ENCODE data around the gene ARMC3.
"Not testable (repeated sequence)": the region's sequence is repeated elsewhere in the genome, so short reads cannot be mapped to it uniquely, and the experiment has no call there.

Gene ARMC3

DNA sequence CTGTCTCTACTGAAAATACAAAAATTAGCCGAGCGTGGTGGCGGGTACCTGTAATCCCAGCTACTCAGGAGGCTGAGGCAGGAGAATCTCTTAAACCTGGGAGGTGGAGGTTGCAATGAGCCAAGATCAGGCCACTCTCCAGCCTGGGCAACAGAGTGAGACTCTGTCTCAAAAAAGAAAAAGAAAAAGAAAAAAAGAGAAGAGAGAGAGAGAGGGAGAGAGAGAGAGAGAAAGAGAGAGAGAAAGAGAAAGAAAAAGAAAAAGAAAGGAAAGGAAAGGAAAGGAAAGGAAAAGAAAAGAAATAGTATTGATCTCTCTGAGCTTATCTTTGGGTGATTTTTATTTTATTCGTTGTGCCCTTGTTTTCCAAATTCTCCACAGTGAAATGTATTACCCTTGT lies 1.2 kb downstream of the ARMC3 start:
- DNase-seq: not testable (repeated sequence)

GRCh38 chr10:22931948-22932347 lies 4.1 kb downstream of the ARMC3 start:
- no peak for DNase-seq

DNA sequence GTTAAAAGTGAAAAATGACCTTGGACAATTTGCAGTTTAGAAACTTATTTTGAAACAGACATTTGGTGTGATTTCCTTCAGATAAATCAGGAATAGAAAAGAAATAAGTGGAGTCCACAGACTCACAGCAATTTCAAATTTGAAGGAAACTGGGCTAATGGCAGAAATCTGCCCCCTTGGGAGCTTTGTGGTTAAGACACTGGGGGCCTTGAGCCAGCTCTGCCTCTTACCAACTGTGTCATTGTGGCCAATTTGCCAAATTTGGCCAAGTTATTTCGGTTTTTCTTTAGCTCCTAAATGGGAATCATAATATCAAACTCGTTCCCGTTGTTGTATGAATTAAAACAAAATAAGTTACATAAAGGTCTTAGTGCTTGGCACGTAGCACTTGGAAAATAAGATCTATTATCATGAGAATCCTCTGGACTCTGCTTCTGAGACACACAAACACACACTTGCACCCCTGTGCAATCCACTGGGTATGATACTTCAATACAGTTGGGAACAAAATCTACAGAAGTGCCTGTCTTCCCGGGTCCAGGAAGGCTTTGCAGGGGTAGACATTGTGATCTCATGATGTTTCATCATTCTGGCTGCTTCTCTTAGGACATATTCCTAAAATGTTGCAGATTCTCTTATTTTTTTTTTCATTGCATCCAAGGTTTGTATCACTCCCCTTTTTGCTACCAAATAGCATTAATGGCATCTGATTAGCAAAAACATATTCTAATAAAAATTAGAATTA lies 4.9 kb downstream of the ARMC3 start:
- no peak for DNase-seq

GRCh38 chr10:22934726-22935125 lies 6.9 kb downstream of the ARMC3 start:
- no peak for DNase-seq

GRCh38 chr10:22942437-22942836 lies 14.6 kb downstream of the ARMC3 start:
- no peak for DNase-seq

DNA sequence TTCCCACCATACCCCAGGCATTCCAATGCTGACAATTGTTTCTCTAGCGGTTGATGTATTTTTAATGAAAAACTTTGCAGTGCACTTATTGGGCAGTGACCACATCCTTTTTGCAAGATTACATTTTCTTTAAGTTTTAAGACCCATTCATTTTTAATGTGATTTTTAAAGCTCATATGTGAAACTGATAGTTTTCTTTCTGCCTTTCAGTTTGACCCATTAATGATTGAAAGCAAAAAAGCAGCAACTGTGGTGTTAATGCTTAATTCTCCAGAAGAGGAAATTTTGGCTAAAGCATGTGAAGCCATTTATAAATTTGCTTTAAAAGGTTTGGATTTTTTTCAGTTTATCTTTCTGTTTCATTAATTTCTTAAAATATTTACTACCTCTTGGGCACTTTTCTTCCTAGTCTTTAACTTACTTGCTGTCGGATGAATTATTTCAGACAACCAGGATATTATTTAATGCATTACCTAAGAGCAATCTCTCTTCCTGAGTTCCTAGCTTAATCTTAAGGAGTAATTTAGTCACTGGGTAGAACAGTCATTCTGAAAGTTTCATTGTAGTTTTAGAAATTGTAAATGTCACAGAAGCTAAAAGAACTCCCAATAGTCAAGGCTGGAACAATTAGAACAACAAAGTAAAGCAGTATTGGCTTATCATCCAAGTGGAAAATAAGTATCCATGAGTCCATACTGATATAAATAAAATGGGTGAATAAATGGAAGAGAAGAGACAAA lies 18.3 kb downstream of the ARMC3 start:
- no peak for DNase-seq

- no peak for DNase-seq
Observed at GRCh38 chr10:22954970-22955369, 27.1 kb downstream of the ARMC3 start.

- DNase-seq: no peak
Observed at GRCh38 chr10:22958338-22958737, 30.5 kb downstream of the ARMC3 start.

DNA sequence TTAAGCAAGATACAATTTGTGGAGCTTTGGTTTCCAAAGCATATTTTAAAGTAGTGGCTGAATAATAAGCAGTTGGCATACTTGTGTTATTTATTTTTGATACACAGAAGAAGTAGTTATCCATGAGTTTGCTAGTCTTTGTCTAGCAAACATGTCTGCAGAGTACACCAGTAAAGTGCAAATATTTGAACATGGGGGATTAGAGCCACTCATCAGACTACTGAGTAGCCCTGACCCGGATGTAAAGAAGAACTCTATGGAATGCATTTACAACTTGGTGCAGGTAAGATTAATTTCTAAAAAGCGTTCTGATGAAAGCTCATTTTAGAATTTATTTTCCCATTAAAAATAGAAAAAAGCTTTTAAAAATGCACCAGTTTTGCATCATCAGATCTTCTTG lies 31.4 kb downstream of the ARMC3 start:
- no peak for DNase-seq

GRCh38 chr10:22959950-22960349 lies 32.1 kb downstream of the ARMC3 start:
- DNase-seq: no peak

GRCh38 chr10:22962817-22963216 lies 35.0 kb downstream of the ARMC3 start:
- no peak for DNase-seq

DNA sequence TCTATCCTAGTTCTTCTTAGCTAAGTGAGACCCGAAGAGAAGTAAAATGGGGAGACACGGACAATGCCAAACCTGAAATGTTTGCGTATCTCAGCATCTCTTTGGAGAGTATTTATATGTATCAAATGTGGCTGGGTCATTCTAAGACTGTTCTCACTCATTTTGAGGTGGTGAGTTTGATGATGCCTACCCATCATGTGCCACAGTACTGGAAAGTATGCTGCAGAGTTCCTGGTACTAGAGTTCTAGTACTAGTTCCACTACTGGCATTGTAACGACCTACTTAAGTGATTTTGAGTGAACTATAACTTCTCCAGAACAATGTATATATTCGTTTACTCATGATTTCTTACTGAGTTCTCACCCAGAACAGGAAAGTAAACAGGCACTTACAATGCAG lies 41.9 kb downstream of the ARMC3 start:
- no peak for DNase-seq

- DNase-seq: no peak
Observed at GRCh38 chr10:22976534-22976933, 48.7 kb downstream of the ARMC3 start.

- DNase-seq: no peak
Observed at GRCh38 chr10:22977751-22978150, 49.9 kb downstream of the ARMC3 start.

- no peak for DNase-seq
Observed at GRCh38 chr10:22978287-22978686, 50.4 kb downstream of the ARMC3 start.

DNA sequence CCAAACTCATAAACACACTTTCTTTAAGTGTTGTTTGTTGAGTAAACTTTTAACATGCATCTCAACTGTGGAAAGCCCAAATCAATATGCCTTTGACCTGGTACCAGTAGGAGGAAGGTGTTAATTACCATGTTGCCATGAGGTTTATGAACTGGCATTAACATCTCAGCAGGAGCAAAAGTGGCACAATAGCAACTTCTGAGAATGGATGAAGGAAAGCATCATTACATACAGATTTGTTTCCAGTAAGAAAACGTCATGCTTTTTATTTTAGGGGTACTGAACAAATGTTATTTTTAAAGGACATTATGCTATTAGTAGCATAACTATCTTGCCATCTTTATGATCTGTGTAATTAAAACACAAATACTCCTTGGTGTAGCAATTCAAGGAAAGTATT lies 51.1 kb downstream of the ARMC3 start:
- no peak for DNase-seq

GRCh38 chr10:22980822-22981221 lies 53.0 kb downstream of the ARMC3 start:
- no peak for DNase-seq

- no peak for DNase-seq
Observed at GRCh38 chr10:22984066-22984465, 56.2 kb downstream of the ARMC3 start.

- DNase-seq: no peak
Observed at GRCh38 chr10:22986771-22987542, 59.1 kb downstream of the ARMC3 start.

- DNase-seq: no peak
Observed at GRCh38 chr10:22988581-22989360, 60.9 kb downstream of the ARMC3 start.

GRCh38 chr10:22990443-22990842 lies 62.6 kb downstream of the ARMC3 start:
- no peak for DNase-seq

GRCh38 chr10:22992075-22992474 lies 64.2 kb downstream of the ARMC3 start:
- DNase-seq: no peak

- no peak for DNase-seq
Observed at GRCh38 chr10:22992621-22993020, 64.8 kb downstream of the ARMC3 start.

All from NCI-H1092 (cell line).